HG03460 (cell line): ENCODE data around the gene SIVA1.

ENCODE experiments used
- ATAC-seq: cut with Tn5 transposase; IDR thresholded peaks from one replicate; pipeline ENCODE4 v1.9.1; 2021; ENCODE audit not compliant: unreplicated experiment

SIVA1 gene

GRCh38 chr14:104734051-104734587, 18.8 kb upstream of the SIVA1 start:
- ATAC-seq, result no peak

DNA sequence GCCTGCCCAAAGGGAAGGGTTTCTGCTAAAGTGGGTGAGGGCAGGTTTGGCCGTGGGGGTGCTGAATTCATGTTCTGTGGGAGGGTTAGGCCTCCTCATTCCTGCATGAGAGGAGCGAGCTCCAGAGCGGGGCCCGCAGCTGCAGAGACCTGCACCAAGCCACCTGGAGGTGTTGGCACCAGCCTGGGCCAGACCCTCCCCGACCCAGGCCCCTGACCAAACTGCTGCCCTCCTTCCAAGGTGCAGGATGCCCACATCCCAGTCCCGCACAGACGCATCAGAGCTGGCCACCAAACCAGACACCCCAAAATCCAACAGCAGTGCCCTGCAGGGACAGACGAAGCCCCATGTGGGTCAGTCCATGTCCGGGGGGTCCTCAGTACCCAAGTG, 18.4 kb upstream of the SIVA1 start:
- ATAC-seq, result no peak

- no peak for ATAC-seq
Observed at GRCh38 chr14:104734991-104735779, 17.8 kb upstream of the SIVA1 start.

- ATAC-seq, result no peak
Observed at GRCh38 chr14:104735830-104736642, 16.9 kb upstream of the SIVA1 start.

DNA sequence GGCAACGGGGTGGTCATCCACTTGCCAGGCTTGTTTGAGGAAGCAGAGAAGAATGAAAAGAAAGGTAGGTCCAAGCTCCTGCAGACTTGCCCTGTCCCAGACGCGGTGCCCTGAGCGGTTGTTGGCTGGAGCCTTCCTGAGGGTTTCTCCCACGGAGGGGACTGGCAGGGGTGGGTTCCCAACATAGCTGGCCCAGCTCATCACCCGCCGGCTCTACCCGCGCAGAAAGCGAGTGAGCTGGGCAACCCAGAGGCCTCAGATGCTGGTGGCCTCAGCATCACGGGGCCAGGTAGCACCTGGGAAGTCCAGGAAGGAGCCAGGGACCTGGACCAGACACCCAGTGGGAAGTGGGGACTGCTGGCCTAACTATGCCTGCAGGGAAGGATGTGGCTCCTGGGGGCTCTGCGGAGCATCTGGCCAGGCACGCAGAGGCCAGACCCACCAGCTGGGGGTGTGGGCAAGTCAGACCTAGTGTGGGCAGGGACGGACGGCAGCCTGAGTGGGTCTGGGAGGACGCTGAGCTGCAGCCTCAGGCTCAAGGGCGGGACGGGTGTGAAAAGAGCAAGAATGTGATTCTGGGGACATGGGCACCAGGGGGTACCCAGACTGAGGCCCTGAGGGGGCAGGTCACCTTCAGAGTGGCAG, 14.4 kb upstream of the SIVA1 start:
- ATAC-seq, result no peak

- ATAC-seq, result no peak
Observed at GRCh38 chr14:104739026-104739425, 13.9 kb upstream of the SIVA1 start.

DNA sequence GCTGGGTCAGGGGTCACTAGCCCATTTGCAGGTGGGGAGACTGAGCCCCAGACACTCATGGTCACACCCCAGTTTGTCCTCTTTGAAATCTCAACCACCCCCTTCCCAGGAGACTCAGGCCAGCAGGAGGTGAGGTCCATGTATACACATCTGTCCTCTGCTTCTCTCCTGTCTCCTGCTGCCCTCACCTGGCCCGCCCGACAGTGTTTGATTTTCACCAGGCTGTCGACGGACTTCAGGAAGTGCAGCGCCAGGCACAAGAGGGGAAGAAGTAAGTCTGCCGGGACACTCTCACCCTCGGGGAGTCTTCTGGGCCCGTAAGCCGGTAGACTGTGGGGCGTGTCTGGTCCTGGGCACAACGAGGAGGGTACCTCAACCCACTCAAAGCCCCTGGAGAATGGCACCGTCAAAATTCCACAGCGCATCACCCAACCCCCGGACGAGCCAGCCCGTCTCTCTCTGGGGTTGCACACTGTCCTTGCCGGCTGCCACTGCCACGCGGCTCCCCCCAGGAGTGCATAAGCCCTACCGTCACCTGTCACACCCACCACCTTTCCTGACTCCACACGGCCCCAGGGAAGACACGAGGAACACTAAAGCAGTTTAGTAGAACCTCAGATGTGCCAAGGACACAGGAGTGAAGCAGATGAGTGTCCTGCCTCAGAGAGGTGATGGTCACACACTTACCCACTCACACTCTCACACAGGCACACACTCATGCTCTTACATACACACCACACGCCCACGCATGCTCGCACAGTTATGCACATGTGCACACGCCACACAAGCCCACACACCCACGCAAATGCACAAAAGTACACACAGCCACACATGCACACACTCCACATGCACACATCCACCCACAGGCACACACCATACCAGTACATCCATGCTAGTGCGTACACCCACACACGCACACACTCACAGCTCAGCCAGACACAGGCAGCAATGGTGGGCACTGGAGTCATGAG, 13.1 kb upstream of the SIVA1 start:
- no peak for ATAC-seq

GRCh38 chr14:104741108-104741802, 11.7 kb upstream of the SIVA1 start:
- no peak for ATAC-seq

DNA sequence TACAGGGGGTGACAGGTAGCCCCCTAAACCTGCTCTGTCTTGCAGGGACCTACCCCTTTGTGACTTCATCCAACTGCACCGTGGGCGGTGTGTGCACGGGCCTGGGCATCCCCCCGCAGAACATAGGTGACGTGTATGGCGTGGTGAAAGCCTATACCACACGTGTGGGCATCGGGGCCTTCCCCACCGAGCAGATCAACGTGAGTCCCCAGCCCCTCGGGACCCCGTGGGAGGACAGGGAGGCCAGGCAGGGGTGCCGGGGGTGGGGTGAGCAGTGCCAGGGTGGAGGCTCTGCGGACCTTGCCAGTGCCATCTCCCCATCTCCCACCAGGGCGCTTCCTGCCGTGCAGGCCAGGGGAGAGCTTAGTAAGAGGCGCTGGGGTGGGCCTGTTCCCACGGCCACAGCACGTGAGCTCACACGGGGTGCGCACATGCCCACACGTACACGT, 11.1 kb upstream of the SIVA1 start:
- ATAC-seq, result no peak

- ATAC-seq, result no peak
Observed at GRCh38 chr14:104742586-104743455, 10.1 kb upstream of the SIVA1 start.

- no peak for ATAC-seq
Observed at GRCh38 chr14:104743461-104744380, 9.2 kb upstream of the SIVA1 start.

DNA sequence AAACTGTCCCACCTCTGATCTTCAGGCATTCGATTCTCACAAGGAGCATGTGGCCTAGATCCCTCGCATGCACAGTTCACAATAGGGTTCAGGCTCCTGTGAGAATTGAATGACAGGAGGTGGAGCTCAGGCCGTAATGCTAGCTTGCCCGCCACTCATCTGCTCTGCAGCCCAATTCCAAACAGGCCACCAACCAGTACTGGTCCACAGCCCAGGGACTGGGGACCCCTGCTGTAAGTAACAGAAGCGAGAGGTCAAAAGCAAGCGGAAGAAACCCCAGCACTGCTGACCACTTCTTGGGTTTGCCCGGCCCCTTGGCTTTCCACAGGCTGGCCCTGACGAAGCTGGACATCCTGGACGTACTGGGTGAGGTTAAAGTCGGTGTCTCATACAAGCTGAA, 8.5 kb upstream of the SIVA1 start:
- ATAC-seq, result no peak

DNA sequence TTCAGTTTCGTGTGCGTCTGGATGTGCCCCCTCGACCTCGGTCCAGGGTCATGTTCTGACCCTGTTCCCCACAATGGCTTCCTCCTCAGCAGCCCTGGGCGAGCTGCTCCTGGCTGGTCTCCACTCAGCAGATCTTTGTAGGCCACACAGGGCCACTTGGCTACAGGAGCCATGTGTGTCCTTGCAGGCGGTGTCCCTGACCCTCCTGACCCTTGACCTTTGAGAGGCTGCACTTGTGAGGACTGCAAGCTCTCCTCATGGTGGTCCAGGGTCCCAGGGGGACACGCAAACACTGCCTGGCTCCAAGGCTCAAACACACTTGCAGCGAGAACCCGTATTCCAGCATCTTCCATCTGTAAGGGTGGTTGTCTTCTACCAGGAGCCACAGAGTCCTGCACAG, 7.5 kb upstream of the SIVA1 start:
- ATAC-seq, result no peak

- ATAC-seq, result no peak
Observed at GRCh38 chr14:104746071-104746545, 6.8 kb upstream of the SIVA1 start.

- ATAC-seq, result no peak
Observed at GRCh38 chr14:104746934-104747481, 5.9 kb upstream of the SIVA1 start.

- no peak for ATAC-seq
Observed at GRCh38 chr14:104747876-104748275, 5.1 kb upstream of the SIVA1 start.

DNA sequence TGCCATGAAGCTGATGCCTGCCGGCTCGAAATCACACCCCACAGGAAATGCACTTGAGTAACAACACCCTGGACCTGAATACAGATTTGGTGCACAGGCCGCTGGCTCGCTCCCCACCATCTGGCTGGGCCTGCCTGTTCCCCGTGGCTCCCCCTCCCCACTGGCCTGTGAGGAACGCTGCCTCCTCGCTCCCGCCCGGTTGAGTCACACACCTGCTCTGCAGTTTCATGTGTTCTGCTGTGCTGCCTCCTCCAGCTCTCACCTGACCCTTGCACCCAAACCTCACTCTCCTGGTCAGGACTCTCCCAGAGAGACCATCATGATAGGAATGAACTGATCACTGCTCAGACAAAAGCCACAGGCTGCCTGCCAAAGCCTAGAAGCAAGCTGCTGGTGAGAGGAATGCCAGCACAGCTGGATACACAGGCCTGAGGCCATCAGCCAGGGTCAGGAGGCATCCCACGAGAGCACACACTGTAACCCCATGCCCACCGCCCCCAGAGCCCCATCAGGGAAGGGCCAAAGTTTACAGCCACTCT, 3.8 kb upstream of the SIVA1 start:
- no peak for ATAC-seq
